Mucosa of rectum (tissue), 2 donors: ENCODE data around the gene FAM187B.
A peak's percentile ranks its signal among the peaks of the same experiment; 100 is the strongest.

Source experiments
- H3K27ac ChIP-seq, 2 donors: one replicate each; pipeline ENCODE4 v1.7.0; 2013; ENCODE audit warnings: inconsistent platforms in 2 of 2, low read depth in 2 of 2, low read length in 2 of 2
- H3K27me3 ChIP-seq, 2 donors: one replicate each; pipeline ENCODE4 v1.7.0; 2013; ENCODE audit warnings: low read length in 2 of 2; ENCODE audit not compliant: control insufficient read depth in 2 of 2, insufficient read depth in 2 of 2
- H3K36me3 ChIP-seq, 2 donors: one replicate each; pipeline ENCODE4 v1.7.0; 2013; ENCODE audit warnings: low read length in 2 of 2; ENCODE audit not compliant: control insufficient read depth in 2 of 2, insufficient read depth in 2 of 2
- H3K4me1 ChIP-seq, 2 donors: one replicate each; pipeline ENCODE4 v1.7.0; 2013; ENCODE audit warnings: low read length in 2 of 2, mild to moderate bottlenecking in 1 of 2; ENCODE audit not compliant: control insufficient read depth in 2 of 2, insufficient read depth in 2 of 2
- H3K4me3 ChIP-seq, 2 donors: one replicate each; pipeline ENCODE4 v1.7.0; 2013; ENCODE audit warnings: low read length in 2 of 2
- H3K9ac ChIP-seq, 2 donors: one replicate each; pipeline ENCODE4 v1.7.0; 2013; ENCODE audit warnings: low read length in 2 of 2, low read depth in 1 of 2, mild to moderate bottlenecking in 1 of 2
- H3K9me3 ChIP-seq, 2 donors: one replicate each; pipeline ENCODE4 v1.7.0; 2013; ENCODE audit warnings: low read length in 2 of 2; ENCODE audit not compliant: control insufficient read depth in 2 of 2
- donor health status: healthy.
- donor health status: Normal muscosa, but diverticular disease.

Gene FAM187B

GRCh38 chr19:35261356-35262100, 33.0 kb upstream of the FAM187B start:
- no peak overlapping the region for H3K27ac ChIP-seq
- H3K9ac ChIP-seq: no peak overlapping the region

GRCh38 chr19:35260694-35261304, 32.3 kb upstream of the FAM187B start:
- no peak overlapping the region for H3K27ac ChIP-seq
- no peaks in the 10 kb centered on the region for H3K4me1 ChIP-seq
- H3K4me3 ChIP-seq: no peak overlapping the region
- no peak overlapping the region for H3K9ac ChIP-seq
- peaks cover 27 to 28% of the 10 kb centered on the region in 2 donors for H3K36me3 ChIP-seq
- no peaks in the 10 kb centered on the region for H3K27me3 ChIP-seq
- H3K9me3 ChIP-seq: no peaks in the 10 kb centered on the region

More at GRCh38 chr19:35261356-35262100, 33.0 kb upstream of the FAM187B start:
- Histone ChIP-seq H3K4me3 (no peak overlapping the region), H3K9me3 (no peaks in the 10 kb centered on the region), H3K4me1 (peaks cover 0 to under 1% of the 10 kb centered on the region in 2 donors), H3K36me3 (peaks cover 27 to 30% of the 10 kb centered on the region in 2 donors), H3K27me3 (no peaks in the 10 kb centered on the region)

- H3K9me3 ChIP-seq: no peaks in the 10 kb centered on the region
- no peaks in the 10 kb centered on the region for H3K27me3 ChIP-seq
- H3K9ac ChIP-seq: no peak overlapping the region
- peaks cover 30 to 34% of the 10 kb centered on the region in 2 donors for H3K36me3 ChIP-seq
- H3K27ac ChIP-seq: no peak overlapping the region
- H3K4me1 ChIP-seq: no peaks in the 10 kb centered on the region
- no peak overlapping the region for H3K4me3 ChIP-seq
Measured at GRCh38 chr19:35257113-35257461, 28.5 kb upstream of the FAM187B start.

- Histone ChIP-seq H3K9me3 (no peaks in the 10 kb centered on the region), H3K36me3 (peaks cover 25 to 32% of the 10 kb centered on the region in 2 donors), H3K27me3 (no peaks in the 10 kb centered on the region), H3K9ac (no peak overlapping the region), H3K4me3 (no peak overlapping the region), H3K4me1 (no peaks in the 10 kb centered on the region), H3K27ac (no peak overlapping the region)
Measured at GRCh38 chr19:35256566-35256965, 28.0 kb upstream of the FAM187B start.

- Histone ChIP-seq H3K4me1 (peaks cover 7 to 9% of the 10 kb centered on the region in 2 donors), H3K9me3 (no peaks in the 10 kb centered on the region), H3K27me3 (no peaks in the 10 kb centered on the region), H3K4me3 (no peak overlapping the region), H3K27ac (no peak overlapping the region), H3K9ac (no peak overlapping the region), H3K36me3 (peaks cover 28 to 30% of the 10 kb centered on the region in 2 donors)
Measured at GRCh38 chr19:35254341-35255297, 26.1 kb upstream of the FAM187B start.

- peaks cover 7 to 11% of the 10 kb centered on the region in 2 donors for H3K4me1 ChIP-seq
- H3K4me3 ChIP-seq: no peak overlapping the region
- H3K27me3 ChIP-seq: no peaks in the 10 kb centered on the region
- no peaks in the 10 kb centered on the region for H3K9me3 ChIP-seq
- H3K27ac ChIP-seq: no peak overlapping the region
- peaks cover 25 to 26% of the 10 kb centered on the region in 2 donors for H3K36me3 ChIP-seq
- H3K9ac ChIP-seq: no peak overlapping the region
Measured at GRCh38 chr19:35253316-35254286, 25.1 kb upstream of the FAM187B start.

GRCh38 chr19:35251456-35251855, 22.9 kb upstream of the FAM187B start:
- Histone ChIP-seq H3K36me3 (peaks cover 23 to 25% of the 10 kb centered on the region in 2 donors), H3K27ac (no peak overlapping the region), H3K9ac (no peak overlapping the region), H3K9me3 (no peaks in the 10 kb centered on the region), H3K27me3 (no peaks in the 10 kb centered on the region), H3K4me3 (no peak overlapping the region), H3K4me1 (peaks cover 12 to 20% of the 10 kb centered on the region in 2 donors)

- Histone ChIP-seq H3K9ac (peak overlapping the region in 1 of 2 donors; percentile 96), H3K9me3 (no peaks in the 10 kb centered on the region), H3K27ac (peak overlapping the region in 1 of 2 donors; percentile 92), H3K27me3 (no peaks in the 10 kb centered on the region), H3K36me3 (peaks cover 18 to 20% of the 10 kb centered on the region in 2 donors), H3K4me1 (peaks cover 12 to 20% of the 10 kb centered on the region in 2 donors), H3K4me3 (peak overlapping the region; percentile 89 to 98)
Measured at GRCh38 chr19:35249848-35250711, 21.5 kb upstream of the FAM187B start.
